HCT116 (cell line): Measurements from ENCODE around the gene CDC14B.

ENCODE experiments used
- CTCF ChIP-seq, 3 experiments: fragments of 200-600 bp in 1 of 3; sonication (generic) in 1 of 3; IDR thresholded peaks in 2 of 3; conservative IDR thresholded peaks in 1 of 3; 2 replicates each; pipeline ENCODE4 v1.5.1; 2012 to 2017; ENCODE audit warnings: low read depth in 2 of 3, low read length in 2 of 3, antibody characterized with exemption in 1 of 3, borderline replicate concordance in 1 of 3, control low read depth in 1 of 3, mild to moderate bottlenecking in 1 of 3, mixed read lengths in 1 of 3, mixed run types in 1 of 3, moderate library complexity in 1 of 3; ENCODE audit not compliant: insufficient read depth in 1 of 3
- ELF1 ChIP-seq: IDR thresholded peaks from 2 replicates; pipeline ENCODE4 v1.6.1; 2012; ENCODE audit warnings: low read depth, borderline replicate concordance
- EZH2 ChIP-seq: fragments of 200-600 bp; sonication (generic); IDR thresholded peaks from 2 replicates; pipeline ENCODE4 v1.6.1; 2017; ENCODE audit warnings: antibody characterized with exemption, mixed run types
- POLR2A ChIP-seq: IDR thresholded peaks from 2 replicates; pipeline ENCODE4 v1.7.0; 2011; ENCODE audit warnings: borderline replicate concordance; ENCODE audit not compliant: insufficient read depth, insufficient read length; ENCODE audit errors: extremely low read depth
- POLR2AphosphoS5 ChIP-seq: IDR thresholded peaks from 2 replicates; pipeline ENCODE4 v1.6.1; 2011; ENCODE audit warnings: mild to moderate bottlenecking, low read depth, low read length, moderate library complexity
- REST ChIP-seq: IDR thresholded peaks from 2 replicates; pipeline ENCODE4 v1.6.1; 2012; ENCODE audit warnings: low read depth
- SIN3A ChIP-seq: IDR thresholded peaks from 2 replicates; pipeline ENCODE4 v1.6.1; 2012; ENCODE audit warnings: low read depth

- TF ChIP-seq ELF1: no peak
- no peak for TF ChIP-seq CTCF (IDR thresholded peaks at IDR 0.05 in 2 of 3, conservative IDR thresholded peaks at IDR 0.05 in 1 of 3; ENCODE audit: borderline replicate concordance in 1 of 3, insufficient read depth in 1 of 3, low read depth in 2 of 3, low read length in 2 of 3)
- no peak for TF ChIP-seq POLR2AphosphoS5
- TF ChIP-seq POLR2A: no peak
- TF ChIP-seq SIN3A: no peak
- TF ChIP-seq EZH2: no peak
- no peak for TF ChIP-seq REST
These were observed 105.4 kb downstream of the CDC14B start for GRCh38 chr9:96514108-96514799.
